Peyer's patch (tissue), 4 donors: Measurements from ENCODE around the gene CSMD2.

Source experiments
- POLR2A ChIP-seq, 2 donors: fragments of 450-650 bp; IDR thresholded peaks; one replicate each; pipeline ENCODE4 v1.5.1; 2017; ENCODE audit warnings: antibody characterized with exemption in 2 of 2, mild to moderate bottlenecking in 2 of 2, moderate library complexity in 2 of 2
- TF ChIP-seq, protein P1 (sequence below), 6 experiments: fragments of 450-650 bp in 4 of 6; fragments of 200-600 bp in 2 of 6; sonication (generic) in 1 of 6; IDR thresholded peaks; one replicate each; pipeline ENCODE4 v1.5.1; 2017 to 2019; ENCODE audit warnings: antibody characterized with exemption in 6 of 6, mild to moderate bottlenecking in 3 of 6, moderate library complexity in 1 of 6

DNA sequence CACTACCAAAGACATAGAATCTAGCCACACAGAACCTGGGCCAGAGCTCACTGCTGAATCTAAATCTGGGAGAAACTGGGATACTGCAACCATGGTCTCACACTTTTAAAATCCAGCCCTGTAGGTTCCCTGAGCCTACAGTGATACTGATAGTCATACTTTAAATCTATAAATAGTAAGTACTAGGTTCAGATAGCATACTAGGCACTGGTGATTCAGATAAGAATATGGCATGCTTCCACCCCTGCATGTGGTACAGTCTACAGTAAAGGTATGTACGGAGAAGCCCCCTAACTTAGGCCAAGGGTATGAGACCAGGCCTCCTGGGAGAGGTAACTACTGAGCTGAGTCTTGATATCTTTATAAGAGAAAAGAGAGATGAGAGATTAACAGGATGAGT, 494.5 kb downstream of the CSMD2 start:
- TF ChIP-seq, protein P1, sequence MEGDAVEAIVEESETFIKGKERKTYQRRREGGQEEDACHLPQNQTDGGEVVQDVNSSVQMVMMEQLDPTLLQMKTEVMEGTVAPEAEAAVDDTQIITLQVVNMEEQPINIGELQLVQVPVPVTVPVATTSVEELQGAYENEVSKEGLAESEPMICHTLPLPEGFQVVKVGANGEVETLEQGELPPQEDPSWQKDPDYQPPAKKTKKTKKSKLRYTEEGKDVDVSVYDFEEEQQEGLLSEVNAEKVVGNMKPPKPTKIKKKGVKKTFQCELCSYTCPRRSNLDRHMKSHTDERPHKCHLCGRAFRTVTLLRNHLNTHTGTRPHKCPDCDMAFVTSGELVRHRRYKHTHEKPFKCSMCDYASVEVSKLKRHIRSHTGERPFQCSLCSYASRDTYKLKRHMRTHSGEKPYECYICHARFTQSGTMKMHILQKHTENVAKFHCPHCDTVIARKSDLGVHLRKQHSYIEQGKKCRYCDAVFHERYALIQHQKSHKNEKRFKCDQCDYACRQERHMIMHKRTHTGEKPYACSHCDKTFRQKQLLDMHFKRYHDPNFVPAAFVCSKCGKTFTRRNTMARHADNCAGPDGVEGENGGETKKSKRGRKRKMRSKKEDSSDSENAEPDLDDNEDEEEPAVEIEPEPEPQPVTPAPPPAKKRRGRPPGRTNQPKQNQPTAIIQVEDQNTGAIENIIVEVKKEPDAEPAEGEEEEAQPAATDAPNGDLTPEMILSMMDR (IDR thresholded peaks at IDR 0.05), result no peak
- no peak for TF ChIP-seq POLR2A (IDR thresholded peaks at IDR 0.05)
